ENCODE data around the gene KIAA0930.

The KIAA0930 gene

DNA sequence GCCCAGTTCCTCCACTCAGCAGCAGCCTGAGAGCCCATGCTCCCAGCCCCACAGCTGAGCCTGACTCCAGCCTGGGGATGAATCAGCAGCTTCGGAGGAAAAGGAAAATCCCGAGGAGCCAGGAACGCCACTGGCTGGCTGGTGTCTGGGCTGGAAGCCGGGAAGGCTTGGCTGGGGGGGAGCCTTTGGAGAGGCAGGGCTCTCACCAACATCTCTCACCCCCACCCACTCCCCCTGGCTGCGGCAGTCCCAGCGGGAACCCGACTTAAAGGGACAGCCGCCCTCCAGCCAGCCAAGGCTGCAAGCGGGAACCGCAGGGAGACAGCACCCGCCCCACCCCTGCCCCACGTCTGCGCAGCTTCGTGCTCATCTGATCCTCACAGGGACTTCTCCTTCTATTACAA is 28.4 kb downstream of the KIAA0930 start:
- TF ChIP-seq, protein P1, sequence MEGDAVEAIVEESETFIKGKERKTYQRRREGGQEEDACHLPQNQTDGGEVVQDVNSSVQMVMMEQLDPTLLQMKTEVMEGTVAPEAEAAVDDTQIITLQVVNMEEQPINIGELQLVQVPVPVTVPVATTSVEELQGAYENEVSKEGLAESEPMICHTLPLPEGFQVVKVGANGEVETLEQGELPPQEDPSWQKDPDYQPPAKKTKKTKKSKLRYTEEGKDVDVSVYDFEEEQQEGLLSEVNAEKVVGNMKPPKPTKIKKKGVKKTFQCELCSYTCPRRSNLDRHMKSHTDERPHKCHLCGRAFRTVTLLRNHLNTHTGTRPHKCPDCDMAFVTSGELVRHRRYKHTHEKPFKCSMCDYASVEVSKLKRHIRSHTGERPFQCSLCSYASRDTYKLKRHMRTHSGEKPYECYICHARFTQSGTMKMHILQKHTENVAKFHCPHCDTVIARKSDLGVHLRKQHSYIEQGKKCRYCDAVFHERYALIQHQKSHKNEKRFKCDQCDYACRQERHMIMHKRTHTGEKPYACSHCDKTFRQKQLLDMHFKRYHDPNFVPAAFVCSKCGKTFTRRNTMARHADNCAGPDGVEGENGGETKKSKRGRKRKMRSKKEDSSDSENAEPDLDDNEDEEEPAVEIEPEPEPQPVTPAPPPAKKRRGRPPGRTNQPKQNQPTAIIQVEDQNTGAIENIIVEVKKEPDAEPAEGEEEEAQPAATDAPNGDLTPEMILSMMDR (IDR thresholded peaks at IDR 0.05; ENCODE audit: borderline replicate concordance, insufficient read depth, low read depth, low read length): no peak
- H3K4me3 ChIP-seq (ENCODE audit: low read depth, low read length): no peak overlapping the region

DNA sequence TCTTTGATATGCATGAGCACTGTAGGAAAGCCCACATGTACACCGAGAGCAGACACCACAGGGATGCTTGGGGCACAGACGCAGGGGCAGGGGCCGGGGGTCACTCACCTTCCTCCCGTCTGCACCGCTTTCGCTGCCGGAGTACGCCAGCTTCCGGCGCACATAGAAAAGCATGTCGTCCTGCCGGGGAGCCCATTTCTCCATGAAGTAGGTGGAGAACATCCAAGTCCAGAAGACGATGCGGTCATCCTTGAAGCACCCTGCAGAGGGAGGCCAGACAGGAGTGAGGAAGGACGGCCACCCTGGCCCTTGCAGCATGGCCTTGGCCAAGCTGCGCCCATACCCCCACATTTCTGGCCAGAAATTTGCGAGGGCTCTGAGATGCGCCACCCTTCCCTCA is 28.8 kb downstream of the KIAA0930 start:
- no peak overlapping the region for H3K4me3 ChIP-seq (ENCODE audit: low read depth, low read length)

GRCh38 chr22:45211435-45211834 is 29.3 kb downstream of the KIAA0930 start:
- H3K4me3 ChIP-seq (ENCODE audit: low read depth, low read length): no peak overlapping the region
- TF ChIP-seq, protein P1 (IDR thresholded peaks at IDR 0.05; ENCODE audit: borderline replicate concordance, insufficient read depth, low read depth, low read length): no peak

More for the DNA sequence above, 28.8 kb downstream of the KIAA0930 start:
- TF ChIP-seq, protein P1 (IDR thresholded peaks at IDR 0.05; ENCODE audit: borderline replicate concordance, insufficient read depth, low read depth, low read length): no peak

DNA sequence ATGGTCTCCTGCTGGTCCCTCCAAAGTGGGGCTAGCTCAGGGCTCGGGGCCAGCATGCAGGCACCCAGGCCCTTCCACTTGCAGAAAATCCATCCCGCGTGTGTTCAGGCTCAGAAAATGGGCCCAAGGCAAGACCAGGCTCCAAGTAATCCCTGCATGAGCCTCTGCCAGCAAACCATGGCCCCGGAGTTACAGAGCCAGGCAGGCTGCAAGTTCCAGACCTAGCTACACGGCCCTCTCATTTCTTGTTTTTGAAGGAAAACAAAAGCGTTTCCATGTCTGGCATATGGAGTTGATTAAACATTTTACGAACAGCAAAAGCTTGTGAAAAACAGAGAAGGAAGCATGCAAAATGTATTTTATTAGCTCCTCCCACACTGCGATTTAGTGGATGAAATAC is 29.7 kb downstream of the KIAA0930 start:
- no peak overlapping the region for H3K4me3 ChIP-seq (ENCODE audit: low read depth, low read length)
- TF ChIP-seq, protein P1 (IDR thresholded peaks at IDR 0.05; ENCODE audit: borderline replicate concordance, insufficient read depth, low read depth, low read length): no peak

DNA sequence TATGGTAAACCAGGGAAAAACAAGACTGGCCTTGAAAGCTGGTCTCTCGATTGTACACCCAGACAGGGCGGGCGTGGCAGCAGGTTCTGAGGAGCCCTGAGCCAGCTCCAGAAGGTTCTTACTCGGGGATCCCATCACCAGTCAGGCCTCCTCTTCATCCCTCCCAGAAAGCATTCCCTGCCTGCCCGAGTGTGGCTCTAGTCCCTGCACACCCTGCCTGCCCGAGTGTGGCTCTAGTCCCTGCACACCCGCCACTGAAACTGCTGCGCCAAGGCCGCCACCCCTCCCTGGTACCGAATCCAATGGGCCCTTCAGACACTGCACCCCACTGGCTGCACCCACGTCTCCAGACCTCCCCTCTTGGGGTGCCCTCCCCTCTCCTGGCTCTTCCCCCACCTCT is 30.1 kb downstream of the KIAA0930 start:
- TF ChIP-seq, protein P1 (IDR thresholded peaks at IDR 0.05; ENCODE audit: borderline replicate concordance, insufficient read depth, low read depth, low read length): no peak
- no peak overlapping the region for H3K4me3 ChIP-seq (ENCODE audit: low read depth, low read length)

- H3K4me3 ChIP-seq (ENCODE audit: low read depth, low read length): no peak overlapping the region
- TF ChIP-seq, protein P1 (IDR thresholded peaks at IDR 0.05; ENCODE audit: borderline replicate concordance, insufficient read depth, low read depth, low read length): no peak
Measured at GRCh38 chr22:45210174-45210573, 30.5 kb downstream of the KIAA0930 start.

GRCh38 chr22:45208993-45209838 is 31.5 kb downstream of the KIAA0930 start:
- TF ChIP-seq, protein P1 (IDR thresholded peaks at IDR 0.05; ENCODE audit: borderline replicate concordance, insufficient read depth, low read depth, low read length): peak; percentile 83
- H3K4me3 ChIP-seq (ENCODE audit: low read depth, low read length): no peak overlapping the region

Measured in GM12875 (cell line).